Endometrial microvascular endothelial cells (primary cell): Measurements from ENCODE around the gene MYRF. TPM values are rescaled to one million over a fixed set of nuclear protein-coding genes. Genes with fewer than 3 reads are reported as not detected.

ENCODE experiments used
- in situ Hi-C: cut with HindIII; loops from 2 replicates; pipeline ENCODE4 v1.10.0; 2017; ENCODE audit warnings: low sequenced_read_pairs, low pct_unique_long_range_greater_than_20kb; ENCODE audit errors: inconsistent ontology term
- total RNA-seq: library from RNA; depleted of rRNA; stranded (reverse); fragments of >200 nt; gene quantifications from one replicate; pipeline ENCODE4 v1.2.3, GENCODE V29; 2015; ENCODE audit errors: inconsistent ontology term

Gene MYRF
- total RNA-seq = 13.7 TPM

DNA sequence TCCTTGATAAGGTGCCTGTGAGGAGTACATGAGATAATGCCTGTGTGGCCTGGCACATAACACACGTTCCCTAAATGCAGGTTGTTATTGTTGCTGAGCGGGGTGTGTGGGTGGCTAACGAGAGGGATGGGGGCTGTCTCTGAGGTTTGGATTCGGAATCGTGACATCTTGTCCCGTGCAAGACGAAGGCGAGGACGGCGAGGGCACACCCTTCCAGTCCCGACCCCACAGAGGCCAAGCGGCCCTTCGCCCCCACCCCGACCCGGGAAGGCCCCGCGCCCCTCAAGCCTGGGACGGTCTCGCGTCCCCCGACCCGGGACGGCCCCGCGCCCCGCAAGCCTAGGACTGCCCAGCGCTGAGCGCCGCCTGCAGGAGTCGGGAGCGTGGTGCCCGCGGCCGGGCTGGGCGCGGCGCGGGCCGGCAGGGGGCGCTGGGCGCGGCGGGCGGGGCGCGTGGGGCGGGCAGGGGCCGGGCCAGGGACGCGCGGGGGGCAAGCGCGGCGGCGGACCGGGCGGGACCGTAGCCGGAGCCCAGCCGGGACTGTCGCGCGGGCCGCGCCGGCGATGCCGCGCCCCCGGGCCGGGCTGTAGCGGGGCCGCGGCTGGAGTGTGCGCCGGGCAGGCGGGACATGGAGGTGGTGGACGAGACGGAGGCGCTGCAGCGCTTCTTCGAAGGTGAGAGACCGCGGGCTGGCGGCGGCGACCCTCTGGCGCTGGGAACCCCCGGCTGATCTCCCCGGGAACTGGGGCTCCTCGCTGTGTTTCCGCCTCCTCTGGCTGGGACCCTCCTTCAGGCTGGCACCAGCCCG, at the start of gene MYRF:
MYRF (plus strand) TSS at position 520 of the 808 bp plus-strand sequence; CDS start at position 629, 109 bp downstream.
- in situ Hi-C loops = no loop called here

DNA sequence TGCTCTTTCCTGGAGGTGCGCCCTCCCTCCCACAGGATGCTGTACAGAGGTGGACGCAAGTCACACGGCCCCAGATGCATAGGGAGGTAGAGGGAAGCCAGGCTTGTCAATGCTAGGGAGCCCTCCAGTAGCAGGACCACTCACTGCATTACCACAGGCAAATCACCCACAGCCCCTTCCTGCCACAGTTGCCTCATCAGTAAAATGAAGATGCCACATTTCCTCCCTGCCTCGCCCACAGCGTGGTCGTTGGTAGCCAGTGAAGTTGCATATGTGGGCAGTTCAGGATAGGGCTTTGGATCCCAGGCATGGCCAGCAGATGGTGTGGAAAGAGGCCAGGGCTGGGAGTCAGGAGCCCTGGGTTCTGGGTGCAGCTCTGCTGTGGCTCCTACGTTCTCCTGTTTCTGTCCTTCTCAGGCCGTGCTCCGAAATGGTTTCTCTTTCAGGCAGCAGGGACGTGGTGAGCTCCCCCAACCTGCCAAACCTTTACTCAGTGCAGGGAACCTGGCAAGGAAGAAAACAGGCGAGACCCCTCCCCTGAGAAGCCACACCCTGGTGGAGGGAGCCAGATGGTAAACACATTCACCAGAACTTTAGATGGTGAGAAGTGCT, 49.6 kb upstream of the MYRF start:
- in situ Hi-C loops = no loop called here

DNA sequence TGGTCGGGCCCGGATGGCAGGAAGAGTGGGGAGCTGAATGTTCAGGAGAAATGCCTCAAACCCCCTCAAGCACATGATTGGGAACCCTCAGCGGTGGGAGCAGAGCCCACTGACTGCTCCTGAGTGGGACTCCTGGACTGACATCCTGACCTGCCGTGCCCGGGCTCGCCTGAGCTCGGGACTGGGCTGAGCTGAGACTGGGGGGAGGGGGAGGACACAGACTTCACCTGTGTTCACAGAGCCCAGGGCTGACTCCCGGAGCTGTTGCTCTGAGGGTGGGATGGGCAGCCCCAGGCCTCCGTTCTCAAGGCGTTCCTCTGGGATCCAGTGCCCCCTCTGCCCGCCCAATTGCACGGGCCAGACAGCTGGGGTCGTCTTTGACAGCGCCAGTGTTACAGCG, 47.6 kb upstream of the MYRF start:
- in situ Hi-C loops = no loop called here

DNA sequence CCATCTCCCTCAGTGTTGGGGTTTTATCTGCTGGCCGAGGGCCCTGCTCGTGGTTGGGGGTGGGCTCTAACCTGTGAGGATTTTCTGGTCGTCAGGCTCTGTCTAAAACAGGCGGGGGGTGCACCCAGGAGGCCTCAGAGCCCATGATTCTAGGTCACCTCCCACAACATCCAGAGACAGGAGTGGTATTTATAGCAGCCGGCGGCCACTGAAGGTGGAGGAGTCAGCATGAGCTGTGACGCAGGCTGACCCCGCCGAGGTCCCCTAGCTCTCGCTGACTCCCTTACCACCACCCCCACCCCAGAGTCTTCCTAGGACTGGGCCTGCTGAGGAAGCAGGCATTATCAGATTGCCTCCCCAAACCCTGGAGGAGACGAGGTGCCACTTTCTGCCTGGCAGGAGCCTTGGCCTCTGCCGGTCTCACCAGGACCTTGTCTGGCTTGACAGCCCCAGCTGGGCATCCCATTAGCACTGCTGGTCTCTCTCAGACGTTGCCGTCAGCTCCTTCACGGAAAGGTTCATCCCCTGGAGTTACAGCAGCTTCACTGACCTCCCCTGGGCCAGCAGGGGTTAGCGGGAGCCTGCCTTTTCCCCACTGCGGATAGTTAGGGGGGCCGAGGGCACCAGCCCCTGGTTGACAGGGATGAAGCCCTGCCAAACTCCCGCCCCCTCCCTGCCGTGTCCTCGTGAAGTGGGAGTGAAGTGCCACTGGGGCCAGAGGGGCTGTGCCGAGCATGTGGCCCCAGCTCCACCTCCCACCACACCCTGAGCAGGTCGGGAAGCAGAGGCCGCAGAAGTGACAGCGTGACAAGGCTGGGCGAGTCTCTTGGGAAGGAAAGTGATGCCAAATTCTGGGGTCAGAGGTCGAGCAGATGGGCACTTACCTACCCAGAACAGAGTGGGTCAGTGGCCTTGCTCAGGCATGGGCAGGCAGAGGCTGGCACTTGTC, 45.7 kb upstream of the MYRF start:
- in situ Hi-C loops = no loop called here

DNA sequence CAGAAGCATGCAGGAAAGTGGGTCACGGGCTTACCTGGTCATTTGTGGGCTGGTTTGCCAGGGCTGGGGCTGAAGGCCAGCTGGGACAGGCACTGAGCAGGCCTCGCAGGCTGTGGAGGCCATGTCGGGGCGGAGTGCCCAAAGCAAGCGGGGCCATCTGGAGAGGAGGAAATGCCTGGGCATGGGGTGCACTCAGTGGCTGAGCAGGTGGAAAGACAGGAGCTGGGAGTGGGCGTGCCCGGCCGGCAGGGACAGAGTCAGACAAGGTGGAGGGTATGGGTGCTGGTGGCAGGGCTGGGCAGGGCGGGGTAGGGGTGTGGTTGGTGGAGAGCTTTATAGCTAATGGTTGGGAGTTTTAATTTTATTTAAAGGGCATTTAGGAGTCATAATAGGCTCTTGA, 44.9 kb upstream of the MYRF start:
- in situ Hi-C loops = no loop called here

DNA sequence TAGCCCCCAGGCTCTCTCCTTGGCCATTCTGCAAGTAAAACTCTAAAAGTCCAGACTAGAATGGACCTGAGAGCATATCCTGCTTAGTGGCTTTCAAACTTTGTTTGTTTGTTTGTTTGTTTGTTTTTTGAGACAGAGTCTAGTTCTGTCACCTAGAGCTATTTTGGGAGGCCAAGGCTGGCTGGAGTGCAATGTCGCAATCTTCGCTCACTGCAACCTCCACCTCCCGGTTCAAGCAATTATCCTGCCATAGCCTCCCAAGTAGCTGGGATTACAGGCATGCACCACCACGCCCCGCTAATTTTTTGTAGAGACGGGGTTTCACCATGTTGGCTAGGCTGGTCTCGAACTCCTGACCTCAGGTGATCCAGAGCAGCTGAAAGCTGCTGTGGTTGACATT, 43.3 kb upstream of the MYRF start:
- in situ Hi-C loops = no loop called here

DNA sequence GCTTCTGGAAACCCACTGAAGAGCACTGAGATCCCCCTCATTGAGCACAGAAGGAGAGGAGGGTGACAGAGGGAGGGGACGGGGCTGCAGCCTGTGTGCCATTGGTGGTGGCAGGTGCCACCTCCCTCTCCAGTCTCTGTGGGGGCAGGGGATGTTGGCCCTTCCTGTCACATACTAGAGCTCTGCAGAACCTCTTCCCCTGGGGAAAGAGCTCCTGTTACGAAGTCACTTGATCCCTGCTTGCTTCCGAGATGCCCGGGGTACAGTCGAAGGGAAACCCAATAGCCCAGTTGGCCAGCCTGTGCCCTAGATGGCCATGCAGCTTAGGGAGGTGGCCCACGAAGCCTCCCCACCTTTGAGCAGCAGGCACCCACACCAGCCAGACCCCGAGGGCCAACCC, 42.9 kb upstream of the MYRF start:
- in situ Hi-C loops = no loop called here

DNA sequence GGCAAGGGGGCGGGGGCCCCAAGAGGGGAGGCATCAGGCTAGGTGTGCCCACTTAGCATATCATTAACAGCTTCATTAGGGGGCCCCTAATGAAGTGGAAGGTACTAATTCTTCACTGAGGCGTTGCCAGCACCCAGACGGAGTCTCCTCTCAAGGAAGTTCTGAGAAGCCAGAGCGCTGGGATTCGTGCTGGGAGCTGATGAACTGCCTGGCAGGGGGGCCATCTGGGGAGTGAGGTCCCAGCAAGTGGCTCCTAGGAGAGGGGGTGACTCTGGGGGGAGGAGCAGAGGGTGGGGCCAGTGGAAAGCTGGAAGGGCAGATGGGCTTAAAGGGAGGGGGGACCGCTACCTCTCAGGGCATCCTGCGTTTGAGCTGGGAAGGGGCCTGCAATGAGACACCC, 42.4 kb upstream of the MYRF start:
- in situ Hi-C loops = no loop called here

DNA sequence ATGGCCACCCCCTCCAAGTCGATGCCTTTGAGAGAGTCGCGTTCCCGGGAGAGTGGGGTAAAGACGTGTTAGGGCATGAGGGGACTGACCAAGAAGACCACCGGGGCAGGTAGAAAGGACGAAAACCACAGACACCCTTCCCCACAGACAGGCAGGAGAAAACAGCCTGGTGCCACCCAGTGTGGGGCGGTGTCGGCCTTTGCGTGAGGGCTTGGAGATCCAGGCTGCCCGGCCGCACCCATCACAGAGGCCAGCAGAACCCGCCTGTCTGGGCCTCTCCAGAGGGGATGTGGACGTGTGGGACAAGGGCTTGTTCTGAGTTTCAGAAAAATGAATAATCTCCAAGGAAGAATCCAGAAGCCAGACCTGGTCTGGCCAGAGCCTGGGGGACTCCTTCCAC, 41.4 kb upstream of the MYRF start:
- in situ Hi-C loops = no loop called here

DNA sequence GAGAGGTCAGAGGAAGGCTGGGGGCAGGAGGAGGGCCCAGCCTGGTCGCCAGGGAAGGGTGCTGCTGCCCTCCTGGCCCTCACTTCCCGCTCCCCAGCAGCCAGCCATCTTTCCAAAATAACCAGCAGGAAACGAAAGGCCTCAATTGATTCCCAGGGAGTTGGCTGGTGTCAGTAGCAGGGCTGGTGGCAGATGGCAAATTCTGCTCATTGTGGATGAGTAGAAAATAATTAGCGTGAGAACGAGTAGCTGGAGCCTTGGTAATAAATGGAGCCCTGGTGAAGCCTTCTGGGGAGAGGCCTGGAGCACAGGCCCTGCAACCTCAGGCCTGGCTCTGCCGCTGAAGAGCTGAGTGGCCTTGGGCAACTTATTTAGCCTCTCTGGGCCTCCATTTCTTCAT, 40.9 kb upstream of the MYRF start:
- in situ Hi-C loops = no loop called here

DNA sequence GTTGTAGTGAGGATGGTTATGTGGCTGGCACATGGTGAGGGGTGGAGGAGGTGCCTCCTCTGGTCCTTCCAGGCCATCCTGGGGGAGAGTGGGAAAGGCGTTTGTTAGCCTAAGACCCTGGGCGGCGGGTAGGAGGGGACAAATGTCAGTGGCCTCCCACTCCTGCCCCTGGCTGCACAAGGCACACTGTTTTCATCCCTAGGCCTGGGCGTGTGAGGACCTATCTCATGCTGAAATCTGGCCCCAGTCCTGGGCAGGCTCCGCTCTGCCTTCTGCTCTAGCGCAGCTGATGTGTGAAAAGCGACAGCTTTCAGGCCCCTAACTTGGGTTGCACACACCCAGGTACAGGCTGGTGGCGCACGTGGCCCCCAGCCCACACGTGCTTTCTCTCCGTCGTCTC, 40.1 kb upstream of the MYRF start:
- in situ Hi-C loops = no loop called here

DNA sequence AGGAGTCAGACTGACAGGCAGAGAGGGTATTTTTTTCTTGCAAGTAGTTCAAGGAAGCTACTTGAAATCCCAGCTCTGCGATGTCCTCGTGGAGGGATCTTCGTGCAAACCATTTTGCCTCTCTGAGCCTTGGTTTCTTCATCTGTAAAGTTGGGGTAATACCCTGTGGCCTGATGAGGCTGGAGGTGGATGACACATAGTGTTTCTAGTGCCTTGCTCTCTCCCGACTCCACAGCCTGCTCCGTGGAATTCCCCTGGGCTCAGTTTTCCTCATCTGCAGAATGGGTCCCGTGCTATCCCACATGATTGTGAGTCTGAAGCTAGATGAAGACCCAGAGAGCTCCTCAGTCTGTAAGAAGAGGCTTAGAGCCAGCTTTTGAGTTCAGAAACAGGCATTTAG, 39.6 kb upstream of the MYRF start:
- in situ Hi-C loops = no loop called here

DNA sequence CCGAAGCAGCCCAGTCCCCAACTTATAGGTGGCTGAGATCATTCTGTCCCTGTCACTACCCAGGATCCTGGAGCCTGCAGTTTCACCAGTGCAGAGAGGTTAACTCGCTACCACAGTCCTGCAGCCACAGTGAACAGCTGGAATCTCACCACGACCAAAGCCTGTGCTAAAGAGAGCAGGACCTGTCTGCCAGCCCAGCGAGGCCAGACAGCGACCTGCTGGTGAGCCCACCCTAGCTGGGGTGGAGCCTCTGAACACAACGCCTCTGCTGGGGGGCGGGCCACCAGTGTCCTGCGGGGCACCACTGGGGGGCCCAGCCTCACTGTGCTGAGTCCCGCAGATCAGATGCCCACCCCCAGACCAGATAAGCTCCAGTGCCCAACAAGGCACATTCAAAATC, 39.0 kb upstream of the MYRF start:
- in situ Hi-C loops = no loop called here

DNA sequence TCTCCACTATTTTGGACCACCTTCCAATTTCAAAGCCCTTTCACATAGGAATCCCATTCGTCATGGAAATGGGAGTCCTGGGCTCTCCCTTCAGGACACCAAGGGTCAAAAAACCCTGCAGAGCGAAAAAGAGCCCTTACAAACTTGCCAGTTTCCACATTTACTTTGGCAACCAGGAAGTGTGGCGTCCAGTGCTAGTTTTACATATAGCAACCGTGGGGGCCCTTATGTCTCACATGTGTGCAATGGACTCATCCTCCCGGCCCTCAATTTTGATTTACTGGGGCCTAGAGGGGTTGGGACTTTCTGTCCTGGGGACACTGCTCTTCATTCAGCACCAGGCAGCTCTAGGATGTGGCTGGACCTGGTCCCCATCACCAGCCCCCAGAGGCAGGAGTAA, 38.5 kb upstream of the MYRF start:
- in situ Hi-C loops = no loop called here

DNA sequence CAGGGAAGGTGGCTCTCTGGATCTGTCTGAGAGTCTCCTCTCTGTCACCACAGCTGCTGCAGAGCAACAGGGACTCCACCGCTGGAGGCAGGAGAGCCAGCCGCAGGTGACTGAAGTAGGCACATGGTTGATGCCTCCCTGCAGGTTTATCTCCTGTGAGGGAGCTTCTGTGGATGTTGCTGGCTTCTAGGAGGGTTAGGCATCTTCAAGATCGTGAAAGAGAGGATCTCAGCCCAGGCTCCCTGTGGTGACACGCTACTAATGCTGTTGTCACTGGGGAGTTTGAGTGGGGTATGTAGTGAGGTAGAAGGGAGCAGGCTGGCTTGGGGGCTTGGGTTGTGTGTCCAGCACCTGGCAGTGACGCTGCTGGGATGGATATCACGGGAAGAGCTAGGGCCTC, 38.1 kb upstream of the MYRF start:
- in situ Hi-C loops = no loop called here

DNA sequence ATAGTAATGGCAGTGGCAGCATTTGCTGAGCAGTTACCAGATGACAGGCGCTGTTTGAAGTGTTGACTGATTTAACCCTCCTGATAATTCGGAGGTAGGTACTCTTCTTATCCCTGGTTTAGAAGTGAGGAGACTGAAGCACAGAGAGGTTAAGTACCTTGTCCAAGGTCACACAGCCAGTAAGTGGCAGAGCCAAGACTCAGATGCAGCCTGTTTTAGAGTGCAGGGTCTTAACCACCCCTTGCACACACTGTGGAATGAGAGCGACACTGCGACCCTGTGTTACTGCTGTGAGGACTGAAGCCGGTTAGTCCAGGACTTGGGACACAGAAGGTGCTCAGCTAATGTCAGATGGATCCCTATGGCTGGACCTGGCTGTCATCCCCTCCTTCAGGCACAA, 37.5 kb upstream of the MYRF start:
- in situ Hi-C loops = no loop called here

DNA sequence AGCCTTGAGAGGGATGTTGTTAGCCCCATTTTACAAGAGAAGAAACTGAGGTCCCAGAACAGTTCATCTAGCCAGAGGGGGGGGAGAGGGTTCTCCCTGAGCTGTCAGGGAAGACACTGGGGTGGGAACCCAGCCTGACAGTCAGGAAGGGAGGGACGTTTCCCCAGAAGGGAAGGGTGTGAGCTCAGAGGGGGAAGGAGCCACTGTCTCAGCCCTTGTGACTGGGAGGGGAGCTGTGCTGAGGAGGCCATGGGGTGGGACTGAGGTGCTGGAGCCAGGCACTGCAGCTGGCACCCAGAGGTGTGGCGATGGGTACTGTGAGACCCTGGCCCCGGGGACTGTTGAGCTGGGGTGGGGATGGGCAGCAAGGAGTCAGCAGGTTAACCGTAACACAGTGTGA, 36.6 kb upstream of the MYRF start:
- in situ Hi-C loops = no loop called here

DNA sequence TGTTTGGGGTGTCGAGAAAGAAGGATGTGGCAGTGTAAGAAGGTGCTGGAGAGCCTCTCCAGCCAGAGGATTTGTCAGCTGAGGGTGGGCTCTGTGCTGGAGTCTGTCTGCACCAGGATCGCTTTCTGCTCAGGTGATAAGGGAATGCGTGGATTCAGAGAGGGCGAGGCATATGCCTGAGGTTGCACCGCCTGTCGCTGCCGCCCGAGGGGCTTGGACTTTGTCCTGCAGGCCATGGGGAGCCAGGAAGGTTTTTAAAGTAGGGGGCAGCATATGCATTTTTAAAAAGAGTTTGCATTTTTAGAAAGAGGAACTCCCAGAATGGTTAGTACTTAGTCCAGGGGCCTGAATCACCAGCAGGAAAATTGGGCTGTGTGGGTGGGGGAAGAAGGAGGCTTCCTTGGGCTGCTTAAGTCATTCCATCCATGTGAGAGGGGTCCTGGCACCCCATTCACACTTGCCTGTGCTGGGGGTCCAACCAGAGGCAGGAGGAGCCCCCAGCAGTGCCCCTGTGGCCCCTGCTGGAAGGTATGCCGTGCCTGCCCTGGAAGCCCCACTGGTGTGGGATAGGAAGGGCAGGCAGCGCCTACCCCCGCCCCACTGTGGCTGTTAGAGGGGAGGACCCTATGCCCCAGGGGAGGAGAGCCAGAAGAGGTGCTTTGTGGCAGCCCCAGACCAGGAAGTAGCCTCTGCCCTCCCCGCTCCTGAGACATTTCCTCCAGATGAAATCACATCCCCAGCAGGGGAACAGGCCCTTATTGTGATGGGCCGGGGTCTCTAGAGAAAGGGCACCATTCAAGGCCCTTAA, 35.8 kb upstream of the MYRF start:
- in situ Hi-C loops = no loop called here
